Left lung (tissue), 10 donors: Measurements from ENCODE around the gene PGRMC2. TPM values are rescaled to one million over a fixed set of nuclear protein-coding genes. Genes with fewer than 3 reads are reported as not detected.

Experiments used
- ATAC-seq: fragments of 200-7000 bp; cut with Tn5 transposase; one replicate; pipeline ENCODE4 v1.9.1; 2020; ENCODE audit warnings: moderate library complexity
- DNase-seq, 4 donors: peaks; one replicate each; pipeline ENCODE4 v3.0.0-alpha.2; 2013 to 2020
- H3K27ac ChIP-seq, 2 donors: fragments of 200-600 bp; sonication (generic) in 1 of 2; one replicate each; pipeline versions ENCODE4 v1.5.0 to v1.8.0; 2020 to 2021
- H3K27me3 ChIP-seq, 2 donors: fragments of 200-600 bp; sonication (generic) in 1 of 2; one replicate each; pipeline versions ENCODE4 v1.5.0 to v1.8.0; 2020 to 2021
- H3K36me3 ChIP-seq, 2 donors: fragments of 200-600 bp; sonication (generic) in 1 of 2; one replicate each; pipeline versions ENCODE4 v1.5.0 to v1.8.0; 2020 to 2021
- H3K4me1 ChIP-seq, 2 donors: fragments of 200-600 bp; one replicate each; pipeline ENCODE4 v1.8.0; 2021
- H3K4me3 ChIP-seq, 2 donors: fragments of 200-600 bp; sonication (generic) in 1 of 2; one replicate each; pipeline versions ENCODE4 v1.5.0 to v1.8.0; 2020 to 2021; ENCODE audit warnings: mild to moderate bottlenecking in 1 of 2
- H3K9me3 ChIP-seq, 2 donors: fragments of 200-600 bp; sonication (generic) in 1 of 2; one replicate each; pipeline versions ENCODE4 v1.5.0 to v1.8.0; 2020 to 2021
- CTCF ChIP-seq, 2 donors: fragments of 200-600 bp; sonication (generic) in 1 of 2; IDR thresholded peaks; one replicate each; pipeline versions ENCODE4 v1.5.0 to v1.8.0; 2021; ENCODE audit warnings: antibody characterized with exemption in 2 of 2
- intact Hi-C, 2 donors: fragments of 100-400 bp; cut with DNase I; formaldehyde crosslinking; loops; one replicate each; pipeline versions ENCODE4 v1.11.2 to v1.14.2; 2022
- polyA plus RNA-seq, 6 donors: library from polyadenylated mRNA; unstranded; fragments of 120-200 nt; gene quantifications; one replicate each; pipeline ENCODE4 v1.2.1, GENCODE V29; 2013; ENCODE audit not compliant: insufficient read length in 6 of 6
- total RNA-seq, 2 donors: library from RNA; stranded (reverse); fragmentation: NEBNext Ultra II Directional; extraction: Animal tissue kit (Norgen Biotek cat#: 25700); gene quantifications; one replicate each; pipeline ENCODE4 v1.2.1, GENCODE V29; 2021
- donor health status: DM: no; HTN: yes; CAD: no.
- donor health status: DM: no; HTN: no; CAD: no.

PGRMC2 gene
- total and polyA plus RNA-seq, 8 donors, result 59.7 to 84.5 (median 77.4) TPM

GRCh38 chr4:128220286-128221235 is 67.1 kb downstream of the PGRMC2 start:
- intact Hi-C loops, result no loop called here
- peak; percentile 78 for ATAC-seq
- H3K36me3 ChIP-seq, result no peaks in the 10 kb centered on the region
- H3K4me3 ChIP-seq, result no peak overlapping the region
- H3K4me1 ChIP-seq, result no peaks in the 10 kb centered on the region
- H3K9me3 ChIP-seq, result no peaks in the 10 kb centered on the region
- DNase-seq, result no peak
- no peak for TF ChIP-seq CTCF (IDR thresholded peaks at IDR 0.05)
- H3K27me3 ChIP-seq, result no peaks in the 10 kb centered on the region
- H3K27ac ChIP-seq, result no peak overlapping the region

Other genes with a start within 250 kb of the PGRMC2 start
- gene LARP1B, start 226.5 kb downstream of the PGRMC2 start, total RNA-seq, result 10 to 100 TPM; 16.8 to 19.5 TPM
- gene LARP1B, start 226.5 kb downstream of the PGRMC2 start, polyA plus RNA-seq, result 10 to 100 TPM; 14.5 to 19.7 (median 16.9) TPM